ENCODE data around the gene ISYNA1. TPM values are rescaled to one million over a fixed set of nuclear protein-coding genes. Genes with fewer than 3 reads are reported as not detected.
A peak's percentile ranks its signal among the peaks of the same experiment; 100 is the strongest.

The ISYNA1 gene
- total and polyA plus RNA-seq, 2 of the 8 experiments (the other 6 are each of a cell fraction or from before 2014, with no cell fraction given), result 207 to 264 TPM

DNA sequence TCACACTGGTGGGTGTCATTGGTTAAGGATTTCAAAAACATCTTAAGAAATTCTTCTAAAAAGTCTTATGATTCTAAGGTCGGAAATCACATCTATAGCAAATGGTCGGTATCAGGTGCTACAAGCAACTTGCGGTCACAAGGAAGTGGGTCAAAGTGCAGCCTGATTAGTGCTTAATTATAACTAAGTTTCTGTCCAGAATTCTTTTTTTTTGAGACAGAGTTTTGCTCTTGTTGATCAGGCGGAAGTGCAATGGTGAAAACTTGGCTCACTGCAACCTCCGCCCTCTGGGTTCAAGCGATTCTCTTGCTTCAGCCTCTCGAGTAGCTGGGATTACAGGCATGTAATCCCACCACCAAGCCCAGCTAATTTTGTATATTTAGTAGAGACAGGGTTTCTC, 53.2 kb downstream of the ISYNA1 start:
- no peak overlapping the region for H3K4me3 ChIP-seq (ENCODE audit: extremely low read depth in 1 of 4, insufficient read depth in 2 of 4, low read depth in 3 of 4, low read length in 4 of 4)
- ChIA-PET POLR2A (ENCODE audit: partially characterized antibody) (interaction anchor here (0.6 kb wide), 1 partner anchor 26 kb away, joined by 3 read pairs; no protein-coding TSS in a partner anchor), CTCF (ENCODE audit: partially characterized antibody) (interaction anchor here (1.4 to 10.4 kb wide), 4 partner anchors 17 to 66 kb away, joined by 3 to 177 read pairs (median 90); partner anchors contain the start of genes LRRC25 and SSBP4)
- H4K8ac ChIP-seq (ENCODE audit: extremely low read depth, insufficient read depth, low read length), result no peak overlapping the region
- H3K9me3 ChIP-seq (ENCODE audit: insufficient read depth in 2 of 2, low read depth in 1 of 2, low read length in 1 of 2), result no peaks in the 10 kb centered on the region
- no peak overlapping the region for H3K23ac ChIP-seq (ENCODE audit: insufficient read length)
- no peak overlapping the region for H3K18ac ChIP-seq (ENCODE audit: extremely low read depth, low read length)
- H3K27ac ChIP-seq (ENCODE audit: low read depth, low read length), result no peak overlapping the region
- H3K4me2 ChIP-seq (ENCODE audit: insufficient read depth in 1 of 2, low read depth in 2 of 2, low read length in 2 of 2), result no peak overlapping the region
- peak overlapping the region; percentile 29; the same call in 1 of the 2 replicates for H2AK5ac ChIP-seq (ENCODE audit: low read depth, low read length)
- no peak overlapping the region for H2BK15ac ChIP-seq (ENCODE audit: low read length)
- no peak overlapping the region for H2AFZ ChIP-seq (ENCODE audit: low read length)
- FAIRE-seq (no peak), DNase-seq (ENCODE audit: low read depth in 1 of 2, low spot score in 2 of 2) (no peak)
- H3K27me3 ChIP-seq (replicated peaks in 1 of 4; ENCODE audit: control insufficient read depth in 3 of 4, extremely low read depth in 1 of 4, insufficient read depth in 3 of 4, low read length in 3 of 4), result peaks cover 0 to 20% (median 12%) of the 10 kb centered on the region in 4 experiments; a peak in 6 of 7 replicates
- no peak overlapping the region for H2BK20ac ChIP-seq (ENCODE audit: low read length)
- H3K79me2 ChIP-seq (ENCODE audit: control insufficient read depth in 1 of 2, insufficient read depth in 2 of 2, low read length in 2 of 2), result no peaks in the 10 kb centered on the region
- H3K14ac ChIP-seq (ENCODE audit: insufficient read length), result no peak overlapping the region
- peak overlapping the region; percentile 3; the same call in 1 of the 2 replicates for H2BK5ac ChIP-seq (ENCODE audit: low read depth, low read length)
- WGBS, 2 experiments (ENCODE audit: extremely low coverage in 1 of 2, insufficient coverage in 1 of 2, insufficient read length in 1 of 2, insufficient replicate concordance in 2 of 2, low coverage in 1 of 2, low lambda C conversion rate in 2 of 2, missing lambda C conversion rate in 1 of 2), result 94% methylated on average over 7 of the region's 7 CpGs; no CpG with 5 or more reads in 1 of the 2 experiments
- H3K9ac ChIP-seq (replicated peaks in 1 of 4; ENCODE audit: extremely low read depth in 1 of 4, low read depth in 3 of 4, low read length in 3 of 4), result no peak overlapping the region
- peaks cover 2% of the 10 kb centered on the region; the same call in 1 of the 2 replicates for H3K23me2 ChIP-seq (ENCODE audit: low read depth, low read length)
- 0 out of 2 replicates have a peak overlapping the region, but pooled peaks have one; percentile 7 for H2BK12ac ChIP-seq (ENCODE audit: low read depth, low read length)
- H3K79me1 ChIP-seq (ENCODE audit: low read depth, low read length), result no peaks in the 10 kb centered on the region
- H4K5ac ChIP-seq (ENCODE audit: insufficient read length, low read depth, low read length), result no peak overlapping the region
- H3K4me1 ChIP-seq (replicated peaks in 1 of 4; ENCODE audit: control insufficient read depth in 3 of 4, insufficient read depth in 4 of 4, low read length in 3 of 4), result peaks cover 3 to 6% (median 4%) of the 10 kb centered on the region in 4 experiments
- H3K56ac ChIP-seq (replicated peaks; ENCODE audit: insufficient read length, low read depth, low read length), result no peak overlapping the region
- H4K20me1 ChIP-seq (replicated peaks in 1 of 2; ENCODE audit: control insufficient read depth in 1 of 2, insufficient read depth in 2 of 2, low read length in 2 of 2), result no peaks in the 10 kb centered on the region
- peak overlapping the region; percentile 72 for H2BK120ac ChIP-seq (replicated peaks; ENCODE audit: low read depth, low read length)
- peak overlapping the region; percentile 15 for H4K91ac ChIP-seq (replicated peaks; ENCODE audit: insufficient read length, low read length)
- no peaks in the 10 kb centered on the region for H3K36me3 ChIP-seq (ENCODE audit: control insufficient read depth in 2 of 4, insufficient read depth in 4 of 4, low read length in 3 of 4)
- no peak overlapping the region for H3K4ac ChIP-seq (replicated peaks; ENCODE audit: insufficient read length, low read depth, low read length)
- TF ChIP-seq BCL11A (IDR thresholded peaks at IDR 0.05; ENCODE audit: low read depth in 2 of 2, low read length in 2 of 2) (no peak), MAFK (IDR thresholded peaks at IDR 0.05; ENCODE audit: low read depth, low read length) (no peak), ZNF274 (IDR thresholded peaks at IDR 0.05; ENCODE audit: borderline replicate concordance, extremely low read depth, low read length) (no peak), SUZ12 (IDR thresholded peaks at IDR 0.05; ENCODE audit: low read length) (no peak), SIN3A (conservative IDR thresholded peaks at IDR 0.05 in 1 of 2, IDR thresholded peaks at IDR 0.05 in 1 of 2; ENCODE audit: low read depth in 1 of 2, low read length in 2 of 2) (no peak), BACH1 (IDR thresholded peaks at IDR 0.05; ENCODE audit: low read length) (no peak), NRF1 (IDR thresholded peaks at IDR 0.05; ENCODE audit: low read depth, low read length) (no peak)
- TF ChIP-seq, protein P1, sequence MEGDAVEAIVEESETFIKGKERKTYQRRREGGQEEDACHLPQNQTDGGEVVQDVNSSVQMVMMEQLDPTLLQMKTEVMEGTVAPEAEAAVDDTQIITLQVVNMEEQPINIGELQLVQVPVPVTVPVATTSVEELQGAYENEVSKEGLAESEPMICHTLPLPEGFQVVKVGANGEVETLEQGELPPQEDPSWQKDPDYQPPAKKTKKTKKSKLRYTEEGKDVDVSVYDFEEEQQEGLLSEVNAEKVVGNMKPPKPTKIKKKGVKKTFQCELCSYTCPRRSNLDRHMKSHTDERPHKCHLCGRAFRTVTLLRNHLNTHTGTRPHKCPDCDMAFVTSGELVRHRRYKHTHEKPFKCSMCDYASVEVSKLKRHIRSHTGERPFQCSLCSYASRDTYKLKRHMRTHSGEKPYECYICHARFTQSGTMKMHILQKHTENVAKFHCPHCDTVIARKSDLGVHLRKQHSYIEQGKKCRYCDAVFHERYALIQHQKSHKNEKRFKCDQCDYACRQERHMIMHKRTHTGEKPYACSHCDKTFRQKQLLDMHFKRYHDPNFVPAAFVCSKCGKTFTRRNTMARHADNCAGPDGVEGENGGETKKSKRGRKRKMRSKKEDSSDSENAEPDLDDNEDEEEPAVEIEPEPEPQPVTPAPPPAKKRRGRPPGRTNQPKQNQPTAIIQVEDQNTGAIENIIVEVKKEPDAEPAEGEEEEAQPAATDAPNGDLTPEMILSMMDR (IDR thresholded peaks at IDR 0.05; ENCODE audit: control extremely low read depth in 1 of 3, insufficient read depth in 1 of 3, low read depth in 1 of 3, low read length in 3 of 3), result no peak
- TF ChIP-seq, protein P2, sequence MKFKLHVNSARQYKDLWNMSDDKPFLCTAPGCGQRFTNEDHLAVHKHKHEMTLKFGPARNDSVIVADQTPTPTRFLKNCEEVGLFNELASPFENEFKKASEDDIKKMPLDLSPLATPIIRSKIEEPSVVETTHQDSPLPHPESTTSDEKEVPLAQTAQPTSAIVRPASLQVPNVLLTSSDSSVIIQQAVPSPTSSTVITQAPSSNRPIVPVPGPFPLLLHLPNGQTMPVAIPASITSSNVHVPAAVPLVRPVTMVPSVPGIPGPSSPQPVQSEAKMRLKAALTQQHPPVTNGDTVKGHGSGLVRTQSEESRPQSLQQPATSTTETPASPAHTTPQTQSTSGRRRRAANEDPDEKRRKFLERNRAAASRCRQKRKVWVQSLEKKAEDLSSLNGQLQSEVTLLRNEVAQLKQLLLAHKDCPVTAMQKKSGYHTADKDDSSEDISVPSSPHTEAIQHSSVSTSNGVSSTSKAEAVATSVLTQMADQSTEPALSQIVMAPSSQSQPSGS (IDR thresholded peaks at IDR 0.05; ENCODE audit: low read length), result no peak
